H1 (cell line): ENCODE results near the gene HARS2. TPM values are rescaled to one million over a fixed set of nuclear protein-coding genes. Genes with fewer than 3 reads are reported as not detected.
"Not testable (repeated sequence)": the region's sequence is repeated elsewhere in the genome, so short reads cannot be mapped to it uniquely, and the experiment has no call there.

ENCODE experiments used
- CTCF ChIA-PET: fragments of 300-600 bp; sonication (Branson Sonifier 250); formaldehyde crosslinking; loops from one replicate; lab custom pipeline; 2021; ENCODE audit not compliant: partially characterized antibody; lab: Charles Lee
- POLR2A ChIA-PET: fragments of 300-600 bp; sonication (Branson Sonifier 250); formaldehyde crosslinking; loops from one replicate; lab custom pipeline; 2021; ENCODE audit warnings: inconsistent platforms; ENCODE audit not compliant: partially characterized antibody; lab: Charles Lee
- DNase-seq, 2 experiments: peaks; one replicate each; pipeline versions ENCODE4 v3.0.0 to v3.0.0-alpha.2; 2010 to 2022; ENCODE audit warnings: low spot score in 2 of 2, low read depth in 1 of 2, mixed read lengths in 1 of 2
- FAIRE-seq: peaks from 2 replicates; lab custom pipeline; 2011; peaks lifted over from hg19 to GRCh38; lab: Jason Lieb, UNC
- H2AFZ ChIP-seq: 2 replicates; pipeline ENCODE4 v1.8.1; 2012; ENCODE audit warnings: low read length, inconsistent platforms
- H2AK5ac ChIP-seq: 2 replicates; pipeline ENCODE4 v1.6.1; 2013; ENCODE audit warnings: low read depth, low read length
- H2BK120ac ChIP-seq: replicated peaks from 2 replicates; pipeline ENCODE3; 2013; ENCODE audit warnings: low read depth, low read length, inconsistent platforms
- H2BK12ac ChIP-seq: 2 replicates; pipeline ENCODE4 v1.6.1; 2013; ENCODE audit warnings: low read depth, low read length
- H2BK15ac ChIP-seq: 2 replicates; pipeline ENCODE4 v1.6.1; 2013; ENCODE audit warnings: low read length
- H2BK20ac ChIP-seq: 2 replicates; pipeline ENCODE4 v1.6.1; 2013; ENCODE audit warnings: low read length
- H2BK5ac ChIP-seq: 2 replicates; pipeline ENCODE4 v1.6.1; 2013; ENCODE audit warnings: low read depth, low read length
- H3K14ac ChIP-seq: 2 replicates; pipeline ENCODE4 v1.6.1; 2013; ENCODE audit warnings: inconsistent platforms; ENCODE audit not compliant: insufficient read length
- H3K18ac ChIP-seq: 2 replicates; pipeline ENCODE4 v1.6.1; 2013; ENCODE audit warnings: low read length; ENCODE audit errors: extremely low read depth
- H3K23ac ChIP-seq: 2 replicates; pipeline ENCODE4 v1.6.1; 2013; ENCODE audit warnings: inconsistent platforms; ENCODE audit not compliant: insufficient read length
- H3K23me2 ChIP-seq: 2 replicates; pipeline ENCODE4 v1.6.1; 2013; ENCODE audit warnings: low read depth, low read length
- H3K27ac ChIP-seq: 2 replicates; pipeline ENCODE4 v1.6.1; 2011; ENCODE audit warnings: low read depth, low read length, inconsistent platforms
- H3K27me3 ChIP-seq, 4 experiments: replicated peaks in 1 of 4; 1 replicate in 1 of 4; 2 replicates in 3 of 4; pipeline versions ENCODE4 v1.6.1 to v1.8.1; 2011 to 2013; ENCODE audit warnings: low read length in 3 of 4, mild to moderate bottlenecking in 3 of 4, inconsistent platforms in 2 of 4, mixed read lengths in 2 of 4, moderate library complexity in 1 of 4; ENCODE audit not compliant: control insufficient read depth in 3 of 4, insufficient read depth in 3 of 4; ENCODE audit errors: extremely low read depth in 1 of 4
- H3K36me3 ChIP-seq, 4 experiments: 2 replicates each; pipeline versions ENCODE4 v1.6.1 to v1.8.1; 2011 to 2013; ENCODE audit warnings: mild to moderate bottlenecking in 4 of 4, low read length in 3 of 4, moderate library complexity in 2 of 4, control low read depth in 1 of 4, inconsistent platforms in 1 of 4; ENCODE audit not compliant: insufficient read depth in 4 of 4, control insufficient read depth in 2 of 4
- H3K4ac ChIP-seq: replicated peaks from 2 replicates; pipeline ENCODE3; 2013; ENCODE audit warnings: low read length, low read depth, mixed read lengths, inconsistent platforms; ENCODE audit not compliant: insufficient read length
- H3K4me1 ChIP-seq, 4 experiments: replicated peaks in 1 of 4; 1 replicate in 1 of 4; 2 replicates in 3 of 4; pipeline versions ENCODE4 v1.6.1 to v1.8.1; 2011 to 2013; ENCODE audit warnings: low read length in 3 of 4, inconsistent platforms in 2 of 4, mixed read lengths in 1 of 4; ENCODE audit not compliant: insufficient read depth in 4 of 4, control insufficient read depth in 3 of 4
- H3K4me2 ChIP-seq, 2 experiments: 2 replicates each; pipeline versions ENCODE4 v1.6.1 to v1.8.1; 2011 to 2013; ENCODE audit warnings: low read depth in 2 of 2, low read length in 2 of 2, control low read depth in 1 of 2, inconsistent platforms in 1 of 2, mild to moderate bottlenecking in 1 of 2; ENCODE audit not compliant: insufficient read depth in 1 of 2
- H3K4me3 ChIP-seq, 4 experiments: fragments of 200-600, 300-600 bp in 1 of 4; sonication (generic), shearing (Covaris generic), sonication (Bioruptor Twin) in 1 of 4; 2 replicates each; pipeline versions ENCODE4 v1.5.1 to v1.8.1; 2011 to 2016; ENCODE audit warnings: low read length in 4 of 4, low read depth in 3 of 4, control low read depth in 2 of 4, inconsistent platforms in 2 of 4, mild to moderate bottlenecking in 2 of 4, mixed read lengths in 1 of 4, moderate library complexity in 1 of 4; ENCODE audit not compliant: insufficient read depth in 2 of 4; ENCODE audit errors: extremely low read depth in 1 of 4
- H3K56ac ChIP-seq: replicated peaks from 2 replicates; pipeline ENCODE3; 2013; ENCODE audit warnings: low read depth, mild to moderate bottlenecking, mixed read lengths, low read length, inconsistent platforms; ENCODE audit not compliant: insufficient read length
- H3K79me1 ChIP-seq: 2 replicates; pipeline ENCODE4 v1.6.1; 2013; ENCODE audit warnings: low read depth, low read length, control low read depth
- H3K79me2 ChIP-seq, 2 experiments: 2 replicates each; pipeline versions ENCODE4 v1.6.1 to v1.8.1; 2012 to 2013; ENCODE audit warnings: low read length in 2 of 2, mild to moderate bottlenecking in 2 of 2, inconsistent platforms in 1 of 2; ENCODE audit not compliant: insufficient read depth in 2 of 2, control insufficient read depth in 1 of 2
- H3K9ac ChIP-seq, 4 experiments: replicated peaks in 1 of 4; 1 replicate in 1 of 4; 2 replicates in 3 of 4; pipeline versions ENCODE4 v1.6.1 to v1.8.1; 2011 to 2013; ENCODE audit warnings: low read depth in 3 of 4, low read length in 3 of 4, control low read depth in 2 of 4, mild to moderate bottlenecking in 2 of 4, moderate library complexity in 2 of 4, inconsistent platforms in 1 of 4; ENCODE audit errors: extremely low read depth in 1 of 4
- H3K9me3 ChIP-seq, 2 experiments: 2 replicates each; pipeline versions ENCODE4 v1.6.1 to v1.8.1; 2012 to 2013; ENCODE audit warnings: mild to moderate bottlenecking in 2 of 2, moderate library complexity in 2 of 2, control low read depth in 1 of 2, inconsistent platforms in 1 of 2, low read depth in 1 of 2, low read length in 1 of 2, mixed read lengths in 1 of 2; ENCODE audit not compliant: insufficient read depth in 2 of 2
- H4K20me1 ChIP-seq, 2 experiments: replicated peaks in 1 of 2; 2 replicates each; pipeline versions ENCODE3 to v1.8.1; 2011 to 2013; ENCODE audit warnings: inconsistent platforms in 2 of 2, low read length in 2 of 2, mild to moderate bottlenecking in 1 of 2; ENCODE audit not compliant: insufficient read depth in 2 of 2, control insufficient read depth in 1 of 2
- H4K5ac ChIP-seq: 2 replicates; pipeline ENCODE4 v1.6.1; 2013; ENCODE audit warnings: low read length, low read depth, mixed read lengths, inconsistent platforms; ENCODE audit not compliant: insufficient read length
- H4K8ac ChIP-seq: 2 replicates; pipeline ENCODE4 v1.8.0; 2013; ENCODE audit warnings: mild to moderate bottlenecking, moderate library complexity, low read length, inconsistent platforms; ENCODE audit not compliant: insufficient read depth; ENCODE audit errors: extremely low read depth
- H4K91ac ChIP-seq: replicated peaks from 2 replicates; pipeline ENCODE3; 2013; ENCODE audit warnings: low read length, mixed read lengths, inconsistent platforms; ENCODE audit not compliant: insufficient read length
- ATF2 ChIP-seq: IDR thresholded peaks from 2 replicates; pipeline ENCODE4 v1.6.1; 2012; ENCODE audit warnings: low read length, inconsistent platforms
- WGBS, 2 experiments: shearing (Covaris generic) in 1 of 2; methylation state at CpG; one replicate each; pipeline versions ENCODE4 v1.1.6 to v1.1.7; 2013 to 2015; ENCODE audit warnings: low lambda C conversion rate in 2 of 2, mixed read lengths in 2 of 2, inconsistent platforms in 1 of 2, low coverage in 1 of 2, missing lambda C conversion rate in 1 of 2; ENCODE audit not compliant: insufficient replicate concordance in 2 of 2, insufficient coverage in 1 of 2, insufficient read length in 1 of 2; ENCODE audit errors: extremely low coverage in 1 of 2, missing lambda C conversion rate in 1 of 2; 5-methylcytosine and 5-hydroxymethylcytosine counted together
- polyA plus RNA-seq, 7 experiments: library from polyadenylated mRNA; depleted of rRNA in 3 of 7; stranded (reverse) in 5 of 7; unstranded in 2 of 7; fragments of >200 nt in 5 of 7; fragments of 200-250 nt in 2 of 7; gene quantifications; 1 replicate in 5 of 7; 2 replicates in 1 of 7; 4 replicates in 1 of 7; pipeline versions ENCODE4 v1.2.1 to v1.2.3, GENCODE V29; 2011 to 2013; ENCODE audit warnings: missing spikeins in 2 of 7, mixed read lengths in 2 of 7
- total RNA-seq: library from RNA; stranded (reverse); fragmentation: NEBNext Ultra II Directional; extraction: Animal tissue kit (Norgen Biotek cat#: 25700); gene quantifications from 2 replicates; pipeline ENCODE4 v1.2.1, GENCODE V29; 2021

HARS2 gene
- total and polyA plus RNA-seq, 2 of the 8 experiments (the other 6 are each of a cell fraction or from before 2014, with no cell fraction given) = 16.1 to 23.1 TPM

GRCh38 chr5:140718266-140718592, 27.0 kb downstream of the HARS2 start (continued):
- TF ChIP-seq ATF2 = no peak

GRCh38 chr5:140720738-140721137, 29.5 kb downstream of the HARS2 start:
- H2BK15ac ChIP-seq, H3K79me2 ChIP-seq, H3K56ac ChIP-seq, H2AK5ac ChIP-seq, H3K4me1 ChIP-seq, H2AFZ ChIP-seq, DNase-seq, H3K27ac ChIP-seq, H3K9ac ChIP-seq, H4K8ac ChIP-seq, H3K9me3 ChIP-seq, H4K5ac ChIP-seq, H3K27me3 ChIP-seq, H2BK5ac ChIP-seq, H3K18ac ChIP-seq, H3K79me1 ChIP-seq, FAIRE-seq, H2BK20ac ChIP-seq, H3K23ac ChIP-seq, H3K4me3 ChIP-seq, H3K23me2 ChIP-seq, H4K91ac ChIP-seq, H3K4ac ChIP-seq, H3K36me3 ChIP-seq, H4K20me1 ChIP-seq, H3K14ac ChIP-seq, H2BK120ac ChIP-seq: not testable (repeated sequence)
- Histone ChIP-seq H3K4me2 (0 out of 4 replicates have a peak overlapping the region, but pooled peaks of 1 of the 2 experiments have one; percentile 25), H2BK12ac (0 out of 2 replicates have a peak overlapping the region, but pooled peaks have one; percentile 9)
- 75% methylated on average over 6 of the region's 6 CpGs; no CpG with 5 or more reads in 1 of the 2 experiments for WGBS, 2 experiments
- ChIA-PET CTCF (interaction anchor here (0.7 to 2.0 kb wide), 13 partner anchors 11 to 216 kb away, joined by 3 to 5 read pairs (median 4); partner anchors contain the start of genes EIF4EBP3, IK, NDUFA2 and PCDHA1), POLR2A (interaction anchor here (1.0 to 1.9 kb wide), 3 partner anchors 10 to 174 kb away, joined by 3 to 4 read pairs (median 3); partner anchors contain the start of gene EIF4EBP3)
